Caco-2 (cell line): ENCODE results near the gene PMFBP1. TPM values are rescaled to one million over a fixed set of nuclear protein-coding genes. Genes with fewer than 3 reads are reported as not detected.
"Not testable (repeated sequence)": the region's sequence is repeated elsewhere in the genome, so short reads cannot be mapped to it uniquely, and the experiment has no call there.

Experiments
- BruUV-seq: library from RNA; stranded (reverse); fragments of 400-500 nt; replicated peaks from 2 replicates; lab custom pipeline; 2021; lab: Mats Ljungman, UMichigan
- CTCF ChIA-PET: fragments of 300-600 bp; sonication (Branson Sonifier 250); formaldehyde crosslinking; loops from one replicate; lab custom pipeline; 2022; ENCODE audit warnings: antibody characterized with exemption; lab: Charles Lee
- POLR2A ChIA-PET: fragments of 300-600 bp; sonication (Branson Sonifier 250); formaldehyde crosslinking; loops from one replicate; lab custom pipeline; 2022; ENCODE audit warnings: antibody characterized with exemption; lab: Charles Lee
- DNase-seq, 2 experiments: peaks; one replicate each; pipeline versions ENCODE4 v3.0.0 to v3.0.0-alpha.2; 2020 to 2022
- H3K27me3 ChIP-seq: replicated peaks from 2 replicates; pipeline ENCODE4 v1.6.0; 2011; ENCODE audit warnings: low read length; ENCODE audit not compliant: control insufficient read depth, insufficient read depth
- H3K36me3 ChIP-seq: 2 replicates; pipeline ENCODE4 v1.5.1; 2011; ENCODE audit warnings: low read length; ENCODE audit not compliant: control insufficient read depth, insufficient read depth
- H3K4me1 ChIP-seq: fragments of 250-450 bp; sonication (Bioruptor Pico); 2 replicates; pipeline ENCODE4 v1.5.1; 2020; ENCODE audit warnings: mild to moderate bottlenecking
- H3K4me3 ChIP-seq: 2 replicates; pipeline ENCODE4 v1.5.1; 2011; ENCODE audit warnings: low read depth, mild to moderate bottlenecking, control low read depth, low read length
- H3K9me3 ChIP-seq: fragments of 250-450 bp; sonication (Bioruptor Pico); 2 replicates; pipeline ENCODE4 v1.5.1; 2020; ENCODE audit warnings: mild to moderate bottlenecking, moderate library complexity
- H3K27ac Mint-ChIP-seq: one replicate; pipeline ENCODE4 v1.8.0; 2022; ENCODE audit warnings: mixed read lengths; ENCODE audit not compliant: unreplicated experiment
- H3K27me3 Mint-ChIP-seq: one replicate; pipeline ENCODE4 v1.8.0; 2022; ENCODE audit warnings: mixed read lengths; ENCODE audit not compliant: insufficient read depth, unreplicated experiment
- H3K36me3 Mint-ChIP-seq: one replicate; pipeline ENCODE4 v1.8.0; 2022; ENCODE audit warnings: mild to moderate bottlenecking, mixed read lengths; ENCODE audit not compliant: insufficient read depth, unreplicated experiment
- H3K4me1 Mint-ChIP-seq: one replicate; pipeline ENCODE4 v1.8.0; 2022; ENCODE audit warnings: low read depth, mixed read lengths; ENCODE audit not compliant: unreplicated experiment
- H3K4me3 Mint-ChIP-seq: one replicate; pipeline ENCODE4 v1.8.0; 2022; ENCODE audit warnings: mild to moderate bottlenecking, moderate library complexity, mixed read lengths; ENCODE audit not compliant: unreplicated experiment
- H3K9me3 Mint-ChIP-seq: one replicate; pipeline ENCODE4 v1.8.0; 2022; ENCODE audit warnings: mixed read lengths; ENCODE audit not compliant: unreplicated experiment
- intact Hi-C: fragments of 100-400 bp; cut with micrococcal nuclease; formaldehyde crosslinking; loops from one replicate; pipeline ENCODE4 v1.10.0; 2022; ENCODE audit not compliant: unreplicated experiment
- total RNA-seq: library from RNA; stranded (reverse); gene quantifications from 2 replicates; pipeline ENCODE4 v1.2.3, GENCODE V29; 2022
- TF ChIP-seq, protein P1 (sequence below), 2 experiments: fragments of 200-600 bp in 1 of 2; IDR thresholded peaks; 1 replicate in 1 of 2; 2 replicates in 1 of 2; pipeline versions ENCODE4 v1.5.1 to v1.8.0; 2011 to 2022; ENCODE audit warnings: antibody characterized with exemption in 1 of 2, control low read depth in 1 of 2, inconsistent platforms in 1 of 2, low read depth in 1 of 2, low read length in 1 of 2, mild to moderate bottlenecking in 1 of 2, moderate library complexity in 1 of 2; ENCODE audit not compliant: insufficient read depth in 1 of 2, severe bottlenecking in 1 of 2, unreplicated experiment in 1 of 2

The PMFBP1 gene
- total RNA-seq, 1 experiment from 2014 or later = 5.6 TPM

DNA sequence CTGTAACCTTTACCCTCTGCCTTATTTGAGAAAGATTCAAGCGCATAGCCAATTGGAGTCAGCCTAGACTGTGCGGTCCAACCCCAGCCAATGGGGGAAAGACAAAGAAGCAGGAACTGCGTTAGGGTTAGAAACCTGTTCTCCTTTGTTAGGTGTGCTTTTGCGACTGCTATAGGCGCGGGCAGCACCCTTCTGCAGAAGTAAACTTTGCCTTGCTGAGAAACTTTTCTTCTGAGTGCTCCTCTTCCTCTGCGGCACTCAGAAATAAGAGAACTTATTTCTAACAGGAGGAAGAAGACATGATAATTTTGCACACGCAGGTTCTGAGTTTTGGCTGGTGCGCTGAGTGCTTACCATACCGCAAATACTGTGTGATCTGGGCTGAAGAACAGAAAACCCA is 87.5 kb downstream of the PMFBP1 start:
- no peak overlapping the region for H3K27ac Mint-ChIP-seq
- peaks cover 27% of the 10 kb centered on the region for H3K9me3 Mint-ChIP-seq
- Histone ChIP-seq H3K4me1 (no peaks in the 10 kb centered on the region), H3K36me3 (peaks cover 2% of the 10 kb centered on the region), H3K9me3 (peaks cover 12% of the 10 kb centered on the region; the same call in 1 of the 2 replicates), H3K4me3 (no peak overlapping the region), H3K27me3 (no peaks in the 10 kb centered on the region)
- TF ChIP-seq, protein P1, sequence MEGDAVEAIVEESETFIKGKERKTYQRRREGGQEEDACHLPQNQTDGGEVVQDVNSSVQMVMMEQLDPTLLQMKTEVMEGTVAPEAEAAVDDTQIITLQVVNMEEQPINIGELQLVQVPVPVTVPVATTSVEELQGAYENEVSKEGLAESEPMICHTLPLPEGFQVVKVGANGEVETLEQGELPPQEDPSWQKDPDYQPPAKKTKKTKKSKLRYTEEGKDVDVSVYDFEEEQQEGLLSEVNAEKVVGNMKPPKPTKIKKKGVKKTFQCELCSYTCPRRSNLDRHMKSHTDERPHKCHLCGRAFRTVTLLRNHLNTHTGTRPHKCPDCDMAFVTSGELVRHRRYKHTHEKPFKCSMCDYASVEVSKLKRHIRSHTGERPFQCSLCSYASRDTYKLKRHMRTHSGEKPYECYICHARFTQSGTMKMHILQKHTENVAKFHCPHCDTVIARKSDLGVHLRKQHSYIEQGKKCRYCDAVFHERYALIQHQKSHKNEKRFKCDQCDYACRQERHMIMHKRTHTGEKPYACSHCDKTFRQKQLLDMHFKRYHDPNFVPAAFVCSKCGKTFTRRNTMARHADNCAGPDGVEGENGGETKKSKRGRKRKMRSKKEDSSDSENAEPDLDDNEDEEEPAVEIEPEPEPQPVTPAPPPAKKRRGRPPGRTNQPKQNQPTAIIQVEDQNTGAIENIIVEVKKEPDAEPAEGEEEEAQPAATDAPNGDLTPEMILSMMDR (IDR thresholded peaks at IDR 0.05; ENCODE audit: insufficient read depth in 1 of 2, low read depth in 1 of 2, low read length in 1 of 2, severe bottlenecking in 1 of 2, unreplicated experiment in 1 of 2) = no peak
- H3K4me3 Mint-ChIP-seq = no peak overlapping the region
- no peaks in the 10 kb centered on the region for H3K27me3 Mint-ChIP-seq
- no peak for DNase-seq
- intact Hi-C loops = no loop called here
- BruUV-seq = no TSS peak
- H3K4me1 Mint-ChIP-seq = peaks cover 8% of the 10 kb centered on the region
- H3K36me3 Mint-ChIP-seq = peaks cover 47% of the 10 kb centered on the region
- CTCF ChIA-PET = no interaction called here
- POLR2A ChIA-PET = no interaction called here

DNA sequence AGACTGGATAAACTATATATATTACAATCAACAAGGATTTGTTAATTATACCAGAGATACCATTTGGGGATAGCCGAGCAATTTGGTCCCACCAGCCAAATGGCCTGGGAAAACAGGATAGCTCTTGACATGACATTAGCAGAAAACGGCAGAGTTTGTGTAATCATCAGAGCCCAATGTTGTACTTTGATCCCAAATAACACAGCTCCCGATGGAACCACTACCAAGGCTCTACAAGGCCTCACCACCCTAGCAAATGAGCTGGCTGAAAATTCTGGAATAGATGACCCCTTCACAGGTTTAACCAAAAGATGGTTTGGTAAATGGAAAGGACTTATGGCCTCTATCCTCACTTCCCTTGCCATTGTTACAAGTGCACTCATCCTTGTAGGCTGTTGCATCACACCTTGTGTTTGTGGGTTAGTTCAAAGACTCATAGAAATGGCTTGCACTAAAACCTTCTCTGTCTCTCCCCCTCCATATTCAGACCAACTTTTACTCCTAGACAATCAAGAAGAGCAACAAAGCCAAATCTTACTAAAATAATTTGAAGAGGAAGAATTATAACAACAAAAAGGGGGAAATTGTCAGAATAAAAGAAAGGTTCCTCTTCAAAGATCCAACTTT is 88.1 kb downstream of the PMFBP1 start:
- Histone ChIP-seq H3K27me3 (no peaks in the 10 kb centered on the region), H3K4me3 (no peak overlapping the region), H3K9me3 (peaks cover 12% of the 10 kb centered on the region; the same call in 1 of the 2 replicates), H3K36me3 (peaks cover 2% of the 10 kb centered on the region), H3K4me1 (no peaks in the 10 kb centered on the region)
- no peak overlapping the region for H3K4me3 Mint-ChIP-seq
- BruUV-seq = no TSS peak
- peaks cover 8% of the 10 kb centered on the region for H3K4me1 Mint-ChIP-seq
- peaks cover 27% of the 10 kb centered on the region for H3K9me3 Mint-ChIP-seq
- POLR2A ChIA-PET = interaction anchor here (1.0 kb wide), 1 partner anchor 10 kb away, joined by 3 read pairs; the partner anchor contains the start of genes DHX38 and TXNL4B
- H3K27me3 Mint-ChIP-seq = no peaks in the 10 kb centered on the region
- H3K27ac Mint-ChIP-seq = no peak overlapping the region
- no peak for DNase-seq
- peaks cover 42% of the 10 kb centered on the region for H3K36me3 Mint-ChIP-seq
- TF ChIP-seq, protein P1 (IDR thresholded peaks at IDR 0.05; ENCODE audit: insufficient read depth in 1 of 2, low read depth in 1 of 2, low read length in 1 of 2, severe bottlenecking in 1 of 2, unreplicated experiment in 1 of 2) = no peak
- CTCF ChIA-PET = no interaction called here
- intact Hi-C loops = no loop called here

DNA sequence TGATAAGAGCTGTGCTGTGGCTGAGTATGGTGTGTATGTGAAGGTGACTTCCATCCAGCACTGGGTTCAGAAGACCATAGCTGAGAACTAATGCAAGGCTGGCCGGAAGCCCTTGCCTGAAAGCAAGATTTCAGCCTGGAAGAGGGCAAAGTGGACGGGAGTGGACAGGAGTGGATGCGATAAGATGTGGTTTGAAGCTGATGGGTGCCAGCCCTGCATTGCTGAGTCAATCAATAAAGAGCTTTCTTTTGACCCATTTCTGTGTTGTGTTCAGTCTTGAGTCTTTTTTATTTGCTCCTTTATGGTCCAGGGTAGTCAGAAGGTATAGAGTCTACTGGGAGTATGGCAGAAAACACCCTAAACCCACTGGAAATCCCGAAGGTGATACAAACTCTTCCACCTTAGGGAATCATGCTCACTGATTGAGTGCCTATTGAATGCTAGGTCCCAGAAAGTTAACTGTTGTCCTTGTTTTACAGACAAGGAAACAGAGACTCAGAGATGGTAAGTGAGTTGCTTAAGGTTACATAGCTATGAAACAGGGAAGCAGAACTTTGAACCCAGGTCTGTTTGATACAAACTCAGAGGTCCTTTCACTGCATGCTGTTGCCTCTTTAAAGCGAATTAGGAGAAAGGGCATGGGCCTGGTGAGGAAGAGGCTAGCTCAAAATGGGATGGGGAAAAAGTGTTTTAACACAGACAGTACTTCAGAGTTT is 94.8 kb downstream of the PMFBP1 start:
- H3K36me3 Mint-ChIP-seq, DNase-seq, H3K4me1 Mint-ChIP-seq, POLR2A ChIA-PET, H3K4me3 Mint-ChIP-seq, H3K9me3 ChIP-seq, H3K27me3 ChIP-seq, H3K9me3 Mint-ChIP-seq, intact Hi-C loops, H3K27me3 Mint-ChIP-seq, BruUV-seq, H3K27ac Mint-ChIP-seq, H3K4me3 ChIP-seq, H3K4me1 ChIP-seq, H3K36me3 ChIP-seq: not testable (repeated sequence)
- CTCF ChIA-PET = interaction anchor here (1.0 kb wide), 1 partner anchor 8 kb away, joined by 3 read pairs; no protein-coding TSS in a partner anchor

DNA sequence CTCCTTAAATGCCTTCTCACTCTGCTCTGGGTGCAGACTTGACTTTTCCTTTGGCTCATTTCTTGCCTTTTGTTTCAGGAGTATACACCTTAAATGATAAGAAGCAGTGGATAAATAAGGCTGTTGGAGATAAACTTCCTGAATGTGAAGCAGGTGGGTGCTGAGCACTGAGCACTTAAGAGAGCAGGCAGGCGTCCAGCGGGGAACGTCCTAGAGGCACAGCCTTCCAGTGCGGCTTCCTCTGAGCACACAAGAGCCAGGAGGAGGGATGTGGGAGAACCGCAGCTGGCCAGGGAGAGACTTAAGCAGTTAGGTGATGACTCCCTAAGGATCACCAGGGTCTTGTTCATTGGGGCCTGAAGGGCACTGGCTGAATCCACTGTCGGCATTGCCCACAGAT is 96.9 kb downstream of the PMFBP1 start:
- H3K9me3 ChIP-seq, H3K9me3 Mint-ChIP-seq, H3K4me3 ChIP-seq, H3K36me3 Mint-ChIP-seq, H3K27me3 Mint-ChIP-seq, H3K4me3 Mint-ChIP-seq, BruUV-seq, DNase-seq, intact Hi-C loops, H3K36me3 ChIP-seq, H3K4me1 ChIP-seq, H3K27me3 ChIP-seq, H3K27ac Mint-ChIP-seq, POLR2A ChIA-PET, CTCF ChIA-PET, H3K4me1 Mint-ChIP-seq: not testable (repeated sequence)
